Measurements from ENCODE around the gene IZUMO1R. TPM values are rescaled to one million over a fixed set of nuclear protein-coding genes. Genes with fewer than 3 reads are reported as not detected.

The IZUMO1R gene
- total RNA-seq, 3 donors from 2014 or later = not detected

GRCh38 chr11:94308024-94308423 lies 3.6 kb downstream of the IZUMO1R start:
- Mint-ChIP-seq H3K4me3 (no peak overlapping the region), H3K27me3 (ENCODE audit: low read depth) (peaks cover 13% of the 10 kb centered on the region), H3K9me3 (no peaks in the 10 kb centered on the region), H3K36me3 (ENCODE audit: insufficient read depth) (no peaks in the 10 kb centered on the region), H3K4me1 (ENCODE audit: low read depth) (no peaks in the 10 kb centered on the region)
- ATAC-seq (no peak), DNase-seq (no peak)

GRCh38 chr11:94309757-94310156 lies 5.4 kb downstream of the IZUMO1R start:
- H3K4me3 Mint-ChIP-seq = no peak overlapping the region
- no peak for DNase-seq
- H3K4me1 Mint-ChIP-seq (ENCODE audit: low read depth) = no peaks in the 10 kb centered on the region
- H3K27me3 Mint-ChIP-seq (ENCODE audit: low read depth) = peaks cover 18% of the 10 kb centered on the region
- no peak for ATAC-seq
- no peaks in the 10 kb centered on the region for H3K9me3 Mint-ChIP-seq
- H3K36me3 Mint-ChIP-seq (ENCODE audit: insufficient read depth) = no peaks in the 10 kb centered on the region

DNA sequence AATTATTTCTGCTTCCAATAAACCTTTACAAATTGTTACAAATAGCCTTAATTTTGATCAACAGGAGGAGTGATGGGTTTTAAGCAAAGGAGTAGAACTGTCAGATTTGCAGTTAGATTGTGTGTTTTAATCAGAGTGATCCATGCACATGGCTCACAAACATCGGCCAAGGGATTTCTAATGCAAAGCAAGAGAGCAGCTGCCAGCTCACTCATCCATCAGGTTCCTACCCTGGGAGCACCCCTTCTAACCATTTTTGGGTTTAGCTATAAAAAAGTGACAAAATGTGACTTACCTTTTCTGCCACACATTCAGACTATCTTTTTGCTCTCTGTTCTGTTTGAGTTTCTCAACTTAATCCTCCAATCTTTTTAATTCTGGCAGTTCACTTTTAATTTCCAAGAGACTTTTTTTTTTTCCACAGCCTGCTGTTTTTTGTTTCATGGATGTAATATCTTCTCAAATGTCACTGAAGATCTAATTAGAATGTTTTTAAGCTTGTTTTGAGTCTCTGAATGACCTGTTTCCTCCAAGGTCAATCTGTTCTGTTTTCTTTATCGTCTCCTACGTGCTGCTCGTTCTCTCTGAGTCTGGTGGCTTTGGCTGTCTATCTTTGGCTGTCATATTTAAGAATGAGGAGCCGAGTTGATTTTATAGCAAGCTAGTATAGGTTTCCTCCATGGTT lies 6.0 kb downstream of the IZUMO1R start:
- Mint-ChIP-seq H3K27me3 (ENCODE audit: low read depth) (peaks cover 20% of the 10 kb centered on the region), H3K36me3 (ENCODE audit: insufficient read depth) (no peaks in the 10 kb centered on the region), H3K4me3 (no peak overlapping the region), H3K9me3 (no peaks in the 10 kb centered on the region), H3K4me1 (ENCODE audit: low read depth) (no peaks in the 10 kb centered on the region)
- DNase-seq (no peak), ATAC-seq (no peak)

DNA sequence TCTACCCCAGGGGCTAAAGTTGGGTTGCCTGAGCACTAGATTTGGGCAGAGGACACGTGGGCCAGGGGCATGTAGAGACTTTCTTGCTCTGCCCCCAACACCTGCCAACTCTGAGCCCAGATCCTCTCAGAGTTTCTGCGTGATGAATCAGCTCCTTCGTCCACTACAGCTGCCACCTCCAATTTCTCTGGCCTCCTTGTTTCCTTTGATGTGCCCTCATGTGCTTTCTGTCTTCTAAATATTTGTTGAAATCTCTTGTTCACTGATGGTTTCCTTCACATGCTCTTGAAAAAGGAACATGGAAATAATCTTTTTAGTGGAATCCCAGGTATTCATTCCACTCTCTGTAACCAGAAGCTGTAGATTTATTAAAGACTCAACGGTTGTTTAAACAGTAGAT lies 8.0 kb downstream of the IZUMO1R start:
- Mint-ChIP-seq H3K9me3 (no peaks in the 10 kb centered on the region), H3K27me3 (ENCODE audit: low read depth) (peaks cover 14% of the 10 kb centered on the region), H3K4me3 (no peak overlapping the region), H3K36me3 (ENCODE audit: insufficient read depth) (no peaks in the 10 kb centered on the region), H3K4me1 (ENCODE audit: low read depth) (no peaks in the 10 kb centered on the region)
- DNase-seq (no peak), ATAC-seq (no peak)

- H3K4me1 Mint-ChIP-seq (ENCODE audit: low read depth) = no peaks in the 10 kb centered on the region
- H3K4me3 Mint-ChIP-seq = no peak overlapping the region
- no peaks in the 10 kb centered on the region for H3K36me3 Mint-ChIP-seq (ENCODE audit: insufficient read depth)
- ATAC-seq (no peak), DNase-seq (no peak)
- H3K27me3 Mint-ChIP-seq (ENCODE audit: low read depth) = peaks cover 14% of the 10 kb centered on the region
- no peaks in the 10 kb centered on the region for H3K9me3 Mint-ChIP-seq
Measured at GRCh38 chr11:94314064-94314463, 9.7 kb downstream of the IZUMO1R start.

- Mint-ChIP-seq H3K27me3 (ENCODE audit: low read depth) (peaks cover 14% of the 10 kb centered on the region), H3K4me1 (ENCODE audit: low read depth) (no peaks in the 10 kb centered on the region), H3K4me3 (no peak overlapping the region), H3K9me3 (no peaks in the 10 kb centered on the region), H3K36me3 (ENCODE audit: insufficient read depth) (no peaks in the 10 kb centered on the region)
- DNase-seq (no peak), ATAC-seq (no peak)
Measured at GRCh38 chr11:94315664-94316063, 11.3 kb downstream of the IZUMO1R start.

GRCh38 chr11:94322501-94322900 lies 18.1 kb downstream of the IZUMO1R start:
- H3K4me3 Mint-ChIP-seq = no peak overlapping the region
- no peak for DNase-seq
- no peaks in the 10 kb centered on the region for H3K36me3 Mint-ChIP-seq (ENCODE audit: insufficient read depth)
- H3K9me3 Mint-ChIP-seq = peaks cover 4% of the 10 kb centered on the region
- H3K27me3 Mint-ChIP-seq (ENCODE audit: low read depth) = no peaks in the 10 kb centered on the region
- H3K4me1 Mint-ChIP-seq (ENCODE audit: low read depth) = no peaks in the 10 kb centered on the region
- no peak for ATAC-seq

- H3K36me3 Mint-ChIP-seq (ENCODE audit: insufficient read depth) = no peaks in the 10 kb centered on the region
- no peak for ATAC-seq
- no peaks in the 10 kb centered on the region for H3K4me1 Mint-ChIP-seq (ENCODE audit: low read depth)
Measured at GRCh38 chr11:94325681-94326080, 21.3 kb downstream of the IZUMO1R start.

GRCh38 chr11:94326947-94327346 lies 22.6 kb downstream of the IZUMO1R start:
- no peaks in the 10 kb centered on the region for H3K27me3 Mint-ChIP-seq (ENCODE audit: low read depth)
- ATAC-seq (no peak), DNase-seq (no peak)
- H3K9me3 Mint-ChIP-seq = peaks cover 4% of the 10 kb centered on the region
- H3K36me3 Mint-ChIP-seq (ENCODE audit: insufficient read depth) = no peaks in the 10 kb centered on the region
- no peak overlapping the region for H3K4me3 Mint-ChIP-seq
- no peaks in the 10 kb centered on the region for H3K4me1 Mint-ChIP-seq (ENCODE audit: low read depth)

More at GRCh38 chr11:94325681-94326080, 21.3 kb downstream of the IZUMO1R start:
- DNase-seq = peak; percentile 11
- H3K9me3 Mint-ChIP-seq = peaks cover 4% of the 10 kb centered on the region
- H3K4me3 Mint-ChIP-seq = no peak overlapping the region
- H3K27me3 Mint-ChIP-seq (ENCODE audit: low read depth) = no peaks in the 10 kb centered on the region

GRCh38 chr11:94328587-94329080 lies 24.3 kb downstream of the IZUMO1R start:
- Mint-ChIP-seq H3K4me3 (no peak overlapping the region), H3K36me3 (ENCODE audit: insufficient read depth) (no peaks in the 10 kb centered on the region), H3K27me3 (ENCODE audit: low read depth) (no peaks in the 10 kb centered on the region), H3K4me1 (ENCODE audit: low read depth) (no peaks in the 10 kb centered on the region), H3K9me3 (peaks cover 4% of the 10 kb centered on the region)
- DNase-seq (no peak), ATAC-seq (no peak)

DNA sequence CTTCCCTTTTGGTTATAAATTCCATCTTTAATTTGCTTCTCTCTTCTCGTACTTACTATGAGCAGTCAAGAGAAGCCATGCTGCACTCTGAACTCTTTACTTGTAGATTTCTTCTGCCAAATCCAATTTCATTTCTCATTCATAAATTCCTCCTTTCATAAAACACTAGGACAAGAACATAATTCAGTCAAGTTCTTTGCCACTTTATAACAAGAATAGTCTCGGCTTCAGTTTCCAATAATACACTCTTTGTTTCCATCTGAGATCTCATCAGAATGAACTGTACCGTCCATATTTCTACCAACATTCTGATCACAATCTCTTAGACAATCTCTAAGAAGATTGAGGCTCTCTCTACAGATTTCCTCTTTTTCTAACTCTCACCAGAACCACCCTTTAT lies 25.1 kb downstream of the IZUMO1R start:
- Mint-ChIP-seq H3K9me3 (peaks cover 4% of the 10 kb centered on the region), H3K4me3 (no peak overlapping the region), H3K27me3 (ENCODE audit: low read depth) (no peaks in the 10 kb centered on the region), H3K4me1 (ENCODE audit: low read depth) (no peaks in the 10 kb centered on the region), H3K36me3 (ENCODE audit: insufficient read depth) (no peaks in the 10 kb centered on the region)
- no peak for DNase-seq
- no peak for ATAC-seq

- DNase-seq = no peak
- Mint-ChIP-seq H3K4me3 (no peak overlapping the region), H3K9me3 (peaks cover under 1% of the 10 kb centered on the region), H3K4me1 (ENCODE audit: low read depth) (no peaks in the 10 kb centered on the region), H3K27me3 (ENCODE audit: low read depth) (no peaks in the 10 kb centered on the region), H3K36me3 (ENCODE audit: insufficient read depth) (no peaks in the 10 kb centered on the region)
- ATAC-seq = no peak
Measured at GRCh38 chr11:94330789-94331188, 26.4 kb downstream of the IZUMO1R start.

DNA sequence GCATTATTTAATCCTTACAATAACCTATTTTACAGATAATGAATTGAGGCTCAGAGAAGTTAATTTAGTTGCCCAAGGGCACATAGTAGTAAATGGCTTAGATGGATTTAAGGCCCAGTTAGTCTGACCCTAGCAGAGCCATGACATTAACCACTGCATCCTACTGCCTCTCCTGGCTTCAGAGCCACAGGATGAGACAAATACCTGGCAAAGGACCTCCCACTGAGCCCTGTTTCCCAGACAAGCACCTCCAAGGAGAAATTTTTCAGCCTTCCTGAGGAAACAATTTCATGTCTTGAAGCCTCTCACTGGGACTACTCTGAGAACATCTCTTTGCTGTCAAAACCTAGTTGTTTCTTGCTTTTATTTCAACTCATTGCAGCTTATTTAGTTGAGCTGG lies 28.4 kb downstream of the IZUMO1R start:
- no peaks in the 10 kb centered on the region for H3K4me1 Mint-ChIP-seq (ENCODE audit: low read depth)
- peaks cover 11% of the 10 kb centered on the region for H3K27me3 Mint-ChIP-seq (ENCODE audit: low read depth)
- no peak for ATAC-seq
- no peak for DNase-seq
- no peak overlapping the region for H3K4me3 Mint-ChIP-seq
- no peaks in the 10 kb centered on the region for H3K9me3 Mint-ChIP-seq
- H3K36me3 Mint-ChIP-seq (ENCODE audit: insufficient read depth) = no peaks in the 10 kb centered on the region

DNA sequence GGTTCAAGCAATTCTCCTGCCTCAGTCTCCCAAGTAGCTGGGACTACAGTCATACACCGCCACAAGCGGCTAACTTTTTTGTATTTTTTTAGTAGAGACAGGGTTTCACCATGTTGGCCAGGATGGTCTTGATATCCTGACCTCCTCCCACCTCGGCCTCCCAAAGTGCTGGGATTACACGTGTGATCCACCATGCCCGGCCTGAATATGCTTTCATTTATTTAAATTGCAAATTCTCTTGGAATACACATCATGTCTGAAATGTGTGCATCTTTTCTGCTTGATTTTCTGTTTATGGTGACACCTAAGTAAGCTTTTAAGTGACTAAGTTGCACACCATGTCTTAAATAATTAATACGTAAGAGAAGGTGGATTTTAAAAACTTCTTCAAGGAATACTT lies 31.7 kb downstream of the IZUMO1R start:
- Mint-ChIP-seq H3K27me3 (ENCODE audit: low read depth) (peaks cover 15% of the 10 kb centered on the region), H3K9me3 (peaks cover 5% of the 10 kb centered on the region), H3K4me1 (ENCODE audit: low read depth) (no peaks in the 10 kb centered on the region), H3K4me3 (no peak overlapping the region), H3K36me3 (ENCODE audit: insufficient read depth) (no peaks in the 10 kb centered on the region)
- DNase-seq (no peak), ATAC-seq (no peak)

DNA sequence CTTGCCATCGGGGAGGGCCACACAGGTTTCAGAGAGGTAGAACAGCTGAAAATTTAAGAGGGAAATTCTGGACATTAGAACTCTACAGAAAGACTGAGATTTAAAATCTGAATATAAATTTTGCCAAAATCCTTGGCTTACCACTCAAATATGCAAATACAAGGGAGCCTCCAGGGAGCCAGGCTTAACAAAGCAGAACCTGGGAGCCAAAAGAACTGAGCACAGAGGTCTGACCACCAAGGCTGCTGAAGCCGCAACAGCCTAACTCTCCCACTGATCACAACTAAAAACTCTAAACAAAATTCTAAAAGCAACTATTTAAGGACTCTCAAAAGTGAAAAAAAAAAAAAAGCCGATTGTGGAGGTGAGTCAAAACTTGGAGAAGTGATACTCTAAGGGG lies 34.3 kb downstream of the IZUMO1R start:
- Mint-ChIP-seq H3K4me1 (ENCODE audit: low read depth) (no peaks in the 10 kb centered on the region), H3K27me3 (ENCODE audit: low read depth) (peaks cover 15% of the 10 kb centered on the region), H3K4me3 (no peak overlapping the region), H3K9me3 (peaks cover 5% of the 10 kb centered on the region), H3K36me3 (ENCODE audit: insufficient read depth) (no peaks in the 10 kb centered on the region)
- DNase-seq (no peak), ATAC-seq (no peak)

All from activated T-cell treated with anti-CD3 and anti-CD28 coated beads, Interleukin-2, amount 50 U/mL, for 4 hours (primary cell).